ENCODE data around the gene LCE6A. TPM values are rescaled to one million over a fixed set of nuclear protein-coding genes. Genes with fewer than 3 reads are reported as not detected.

The LCE6A gene
- polyA plus RNA-seq, 1 experiment = not detected

- Histone ChIP-seq H3K9me3 (ENCODE audit: control insufficient read depth, insufficient read depth, low read length) (peaks cover 5% of the 10 kb centered on the region; the same call in 1 of the 2 replicates), H3K4me3 (ENCODE audit: low read depth, low read length) (no peak overlapping the region), H3K27me3 (ENCODE audit: control insufficient read depth, insufficient read depth, low read length) (no peaks in the 10 kb centered on the region), H3K27ac (ENCODE audit: low read depth, low read length) (no peak overlapping the region)
- ChIA-PET POLR2A (no interaction called here), CTCF (no interaction called here)
- DNase-seq (ENCODE audit: low read depth, low spot score) = no peak
- TF ChIP-seq CTCF (IDR thresholded peaks at IDR 0.05; ENCODE audit: low read depth, low read length) = no peak
Observed at GRCh38 chr1:152811050-152811449, 31.6 kb upstream of the LCE6A start.

GRCh38 chr1:152811671-152812070 is 31.0 kb upstream of the LCE6A start, which contains the start of gene LCE1B:
Gene LCE1B (plus strand): TSS chr1:152811971. CDS start chr1:152812447, 476 bp downstream.
- Histone ChIP-seq H3K4me3 (ENCODE audit: low read depth, low read length) (no peak within 1 kb of the TSS), H3K27ac (ENCODE audit: low read depth, low read length) (no peak within 1 kb of the TSS), H3K27me3 (ENCODE audit: control insufficient read depth, insufficient read depth, low read length) (no peaks in the 10 kb centered on the region), H3K9me3 (ENCODE audit: control insufficient read depth, insufficient read depth, low read length) (peaks cover 5% of the 10 kb centered on the region; the same call in 1 of the 2 replicates)
- no peak for DNase-seq (ENCODE audit: low read depth, low spot score)
- POLR2A ChIA-PET = no interaction called here
- no peak for TF ChIP-seq CTCF (IDR thresholded peaks at IDR 0.05; ENCODE audit: low read depth, low read length)
- CTCF ChIA-PET = no interaction called here

- Histone ChIP-seq H3K4me3 (ENCODE audit: low read depth, low read length) (no peak overlapping the region), H3K27ac (ENCODE audit: low read depth, low read length) (no peak overlapping the region), H3K27me3 (ENCODE audit: control insufficient read depth, insufficient read depth, low read length) (no peaks in the 10 kb centered on the region), H3K9me3 (ENCODE audit: control insufficient read depth, insufficient read depth, low read length) (peaks cover 5% of the 10 kb centered on the region; the same call in 1 of the 2 replicates)
- ChIA-PET CTCF (no interaction called here), POLR2A (no interaction called here)
- no peak for TF ChIP-seq CTCF (IDR thresholded peaks at IDR 0.05; ENCODE audit: low read depth, low read length)
- no peak for DNase-seq (ENCODE audit: low read depth, low spot score)
Observed at GRCh38 chr1:152817309-152817708, 25.3 kb upstream of the LCE6A start.

GRCh38 chr1:152823294-152823693 is 19.4 kb upstream of the LCE6A start:
- peaks cover 6% of the 10 kb centered on the region; the same call in 1 of the 2 replicates for H3K9me3 ChIP-seq (ENCODE audit: control insufficient read depth, insufficient read depth, low read length)
- no peaks in the 10 kb centered on the region for H3K27me3 ChIP-seq (ENCODE audit: control insufficient read depth, insufficient read depth, low read length)
- H3K27ac ChIP-seq (ENCODE audit: low read depth, low read length) = no peak overlapping the region
- CTCF ChIA-PET = no interaction called here
- no peak overlapping the region for H3K4me3 ChIP-seq (ENCODE audit: low read depth, low read length)
- POLR2A ChIA-PET = no interaction called here
- no peak for TF ChIP-seq CTCF (IDR thresholded peaks at IDR 0.05; ENCODE audit: low read depth, low read length)
- DNase-seq (ENCODE audit: low read depth, low spot score) = no peak

- TF ChIP-seq CTCF (IDR thresholded peaks at IDR 0.05; ENCODE audit: low read depth, low read length) = no peak
- Histone ChIP-seq H3K27me3 (ENCODE audit: control insufficient read depth, insufficient read depth, low read length) (no peaks in the 10 kb centered on the region), H3K27ac (ENCODE audit: low read depth, low read length) (no peak overlapping the region), H3K4me3 (ENCODE audit: low read depth, low read length) (no peak overlapping the region), H3K9me3 (ENCODE audit: control insufficient read depth, insufficient read depth, low read length) (peaks cover 6% of the 10 kb centered on the region; the same call in 1 of the 2 replicates)
- DNase-seq (ENCODE audit: low read depth, low spot score) = no peak
- POLR2A ChIA-PET = no interaction called here
- CTCF ChIA-PET = no interaction called here
Observed at GRCh38 chr1:152824964-152825363, 17.7 kb upstream of the LCE6A start.
